NCI-H446 treated with DMSO at 0.1 percent for 48 hours (cell line): Measurements from ENCODE around the gene PEG3.

ENCODE experiments used
- DNase-seq: peaks from one replicate; lab custom pipeline; 2025; lab: John Stamatoyannopoulos, UW

The PEG3 gene

DNA sequence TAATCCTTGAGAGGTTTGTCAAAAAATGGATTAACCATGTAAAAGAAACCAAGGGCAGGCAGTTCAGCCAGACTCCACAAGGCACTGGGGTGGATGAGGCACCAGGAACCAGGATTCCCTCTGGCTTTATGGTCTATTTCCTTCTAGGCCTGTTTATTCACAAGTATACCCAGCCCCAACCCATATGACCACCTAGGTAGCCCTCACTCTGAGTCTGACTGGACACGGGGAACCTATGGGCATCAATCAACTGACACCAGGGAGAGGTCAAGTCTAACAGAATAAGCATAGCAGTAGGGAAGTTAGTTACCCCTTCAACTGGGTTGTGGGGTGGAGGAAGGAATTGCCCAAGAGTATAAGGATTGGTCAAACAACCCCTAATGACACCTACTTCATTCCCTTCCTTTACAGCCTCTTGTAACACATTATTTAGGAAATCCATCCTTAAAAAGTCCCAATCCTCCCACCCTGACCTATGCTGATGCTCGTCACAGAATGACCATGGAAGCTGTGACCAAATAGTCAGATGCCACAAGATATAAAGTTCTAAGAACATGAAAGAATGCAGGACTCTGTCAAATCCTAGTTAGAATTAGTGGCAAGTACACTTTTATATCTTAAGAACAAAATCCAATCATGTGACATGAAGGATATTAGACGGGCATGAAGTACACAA, 31.7 kb downstream of the PEG3 start:
- DNase-seq: no peak

DNA sequence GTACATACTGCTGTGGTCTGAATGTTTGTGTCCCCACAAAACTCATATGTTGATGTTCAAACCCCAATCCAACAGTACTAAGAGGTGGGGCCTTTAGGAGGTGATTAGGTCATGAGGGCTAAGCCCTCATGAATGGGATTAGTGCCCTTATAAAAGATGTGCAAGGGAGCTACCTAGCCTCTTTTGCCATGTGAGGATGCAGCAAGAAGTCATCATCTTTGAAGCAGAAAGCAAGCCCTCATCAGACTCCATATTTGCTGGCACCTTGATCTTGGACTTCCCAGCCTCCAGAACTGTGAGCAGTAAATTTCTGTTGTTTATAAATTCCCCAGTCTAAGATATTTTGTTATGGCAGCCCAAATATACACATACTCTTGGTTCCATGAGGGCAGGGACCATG, 33.9 kb downstream of the PEG3 start:
- no peak for DNase-seq
